Measurements from ENCODE around the gene APOBEC3B. TPM values are rescaled to one million over a fixed set of nuclear protein-coding genes. Genes with fewer than 3 reads are reported as not detected.
A peak's percentile ranks its signal among the peaks of the same experiment; 100 is the strongest.

APOBEC3B gene
- total and polyA plus RNA-seq, 2 donors (not counting 3 experiments of a cell fraction or from before 2014, with no cell fraction given), result 10.3 to 19.9 TPM

DNA sequence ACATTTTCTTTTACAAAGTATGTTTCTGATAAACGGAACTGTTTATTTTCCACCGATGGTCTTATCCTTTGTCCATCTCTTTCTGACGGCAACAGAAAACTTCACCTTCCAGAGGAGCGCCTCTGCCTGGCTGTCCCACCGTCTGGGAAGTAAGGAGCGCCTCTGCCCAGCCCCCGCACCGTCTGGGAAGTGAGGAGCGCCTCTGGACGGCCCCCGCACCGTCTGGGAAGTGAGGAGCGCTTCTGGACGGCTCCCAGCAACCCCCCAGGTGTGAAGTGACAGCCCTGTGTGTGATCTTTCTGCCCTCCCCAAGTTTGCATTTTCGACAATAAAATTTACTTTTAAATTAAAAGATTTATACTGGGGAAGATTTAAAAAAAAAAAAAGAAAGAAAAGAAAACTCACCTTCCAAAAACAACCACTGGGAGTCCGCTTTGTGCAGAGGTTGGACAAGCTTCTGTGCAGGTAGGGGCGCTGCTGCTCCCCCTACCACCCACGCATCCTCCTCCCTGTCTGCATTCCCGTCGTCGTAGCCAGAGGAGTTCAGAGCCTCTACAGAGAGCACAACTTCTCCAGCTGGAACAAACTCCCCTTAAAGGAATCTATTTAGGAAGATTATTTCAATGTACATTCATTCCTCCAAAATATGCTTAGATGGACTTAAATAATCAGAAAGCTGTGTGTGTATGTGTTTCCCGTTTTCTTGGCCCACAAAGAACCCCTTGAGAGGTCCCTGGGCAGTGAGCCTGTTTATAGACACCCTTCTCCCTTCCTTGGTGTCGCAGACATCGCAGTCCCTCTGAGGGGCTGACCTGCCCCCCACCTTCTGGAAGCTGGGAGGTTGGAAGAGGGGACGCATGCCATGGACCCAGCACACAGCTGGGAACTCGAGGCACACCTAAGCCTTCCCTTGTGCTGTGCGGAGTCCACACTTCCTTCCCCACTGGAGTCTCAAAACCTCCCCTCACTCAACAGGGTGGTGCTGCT, 849 bp upstream of the APOBEC3B start:
- DNase-seq (ENCODE audit: low read depth, low spot score), result no peak

More for the DNA sequence above, 849 bp upstream of the APOBEC3B start:
- H3K27me3 ChIP-seq (ENCODE audit: control insufficient read depth in 2 of 2, insufficient read depth in 2 of 2, low read length in 2 of 2), result no peaks in the 10 kb centered on the region
- FAIRE-seq, result no peak
- dilution Hi-C loops (cut with MboI; ENCODE audit: extremely low pct_ligation_motif_present, low sequenced_read_pairs) (no loop called here), intact Hi-C loops (cut with micrococcal nuclease) (loop anchor here (10.0 kb wide), 1 partner anchor 56 kb away; no protein-coding TSS in a partner anchor)
- H3K27ac ChIP-seq (ENCODE audit: insufficient read depth, low read depth, low read length), result no peak overlapping the region
- no peaks in the 10 kb centered on the region for H3K9me3 ChIP-seq (replicated peaks; ENCODE audit: control insufficient read depth, insufficient read depth, low read length)
- no peak overlapping the region for H3K4me2 ChIP-seq (ENCODE audit: insufficient read depth, low read length)
- H3K9ac ChIP-seq (replicated peaks; ENCODE audit: extremely low read depth, insufficient read depth, low read length), result no peak overlapping the region
- ChIA-PET CTCF (interaction anchor here (0.8 to 2.7 kb wide), 7 partner anchors 7 to 212 kb away, joined by 4 to 9 read pairs (median 5); no protein-coding TSS in a partner anchor), POLR2A (no interaction called here)
- H3K36me3 ChIP-seq (ENCODE audit: control insufficient read depth in 2 of 2, extremely low read depth in 1 of 2, insufficient read depth in 2 of 2, low read length in 2 of 2), result no peaks in the 10 kb centered on the region
- peak overlapping the region; percentile 73 for H2AFZ ChIP-seq (ENCODE audit: low read depth, low read length)
- H3K9me1 ChIP-seq (replicated peaks; ENCODE audit: control insufficient read depth, extremely low read depth, insufficient read depth, low read length), result no peaks in the 10 kb centered on the region
- peaks cover 2% of the 10 kb centered on the region for H3K4me1 ChIP-seq (ENCODE audit: control insufficient read depth, extremely low read depth, insufficient read depth, low read length)
- no peaks in the 10 kb centered on the region for H4K20me1 ChIP-seq (replicated peaks; ENCODE audit: control insufficient read depth, extremely low read depth, insufficient read depth, low read length)
- H3K79me2 ChIP-seq (ENCODE audit: control insufficient read depth, insufficient read depth, low read length), result no peaks in the 10 kb centered on the region
- H3K4me3 ChIP-seq (replicated peaks in 1 of 3; ENCODE audit: insufficient read depth in 1 of 3, low read depth in 1 of 3, low read length in 3 of 3), result peak overlapping the region in 1 of 3 experiments; percentile 28
- BruUV-seq (replicated peaks), result no TSS peak
- TF ChIP-seq, protein P1, sequence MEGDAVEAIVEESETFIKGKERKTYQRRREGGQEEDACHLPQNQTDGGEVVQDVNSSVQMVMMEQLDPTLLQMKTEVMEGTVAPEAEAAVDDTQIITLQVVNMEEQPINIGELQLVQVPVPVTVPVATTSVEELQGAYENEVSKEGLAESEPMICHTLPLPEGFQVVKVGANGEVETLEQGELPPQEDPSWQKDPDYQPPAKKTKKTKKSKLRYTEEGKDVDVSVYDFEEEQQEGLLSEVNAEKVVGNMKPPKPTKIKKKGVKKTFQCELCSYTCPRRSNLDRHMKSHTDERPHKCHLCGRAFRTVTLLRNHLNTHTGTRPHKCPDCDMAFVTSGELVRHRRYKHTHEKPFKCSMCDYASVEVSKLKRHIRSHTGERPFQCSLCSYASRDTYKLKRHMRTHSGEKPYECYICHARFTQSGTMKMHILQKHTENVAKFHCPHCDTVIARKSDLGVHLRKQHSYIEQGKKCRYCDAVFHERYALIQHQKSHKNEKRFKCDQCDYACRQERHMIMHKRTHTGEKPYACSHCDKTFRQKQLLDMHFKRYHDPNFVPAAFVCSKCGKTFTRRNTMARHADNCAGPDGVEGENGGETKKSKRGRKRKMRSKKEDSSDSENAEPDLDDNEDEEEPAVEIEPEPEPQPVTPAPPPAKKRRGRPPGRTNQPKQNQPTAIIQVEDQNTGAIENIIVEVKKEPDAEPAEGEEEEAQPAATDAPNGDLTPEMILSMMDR (IDR thresholded peaks at IDR 0.05; ENCODE audit: extremely low read depth in 1 of 2, insufficient read depth in 1 of 2, low read depth in 1 of 2, low read length in 2 of 2), result peak in 1 of 2 donors; percentile 15
- TF ChIP-seq POLR2AphosphoS5 (IDR thresholded peaks at IDR 0.05; ENCODE audit: insufficient read depth, low read depth, low read length), result no peak
